Esophagus muscularis mucosa (tissue), 4 donors: ENCODE data around the gene GPSM1.

ENCODE experiments used
- CTCF ChIP-seq, 3 experiments: fragments of 200-600 bp in 2 of 3; fragments of 450-650 bp in 1 of 3; sonication (generic) in 2 of 3; IDR thresholded peaks; one replicate each; pipeline ENCODE4 v1.5.1; 2017 to 2019; ENCODE audit warnings: antibody characterized with exemption in 3 of 3, mild to moderate bottlenecking in 2 of 3, moderate library complexity in 1 of 3
- EP300 ChIP-seq: sonication (generic); formaldehyde crosslinking; IDR thresholded peaks from one replicate; pipeline ENCODE4 v1.6.1; 2017; ENCODE audit warnings: antibody characterized with exemption
- POLR2A ChIP-seq: fragments of 450-650 bp; IDR thresholded peaks from one replicate; pipeline ENCODE4 v1.6.1; 2017; ENCODE audit warnings: antibody characterized with exemption, moderate library complexity, mild to moderate bottlenecking, low read depth
- POLR2AphosphoS5 ChIP-seq, 2 donors: sonication (generic); formaldehyde crosslinking; IDR thresholded peaks; one replicate each; pipeline ENCODE4 v1.6.1; 2017; ENCODE audit warnings: antibody characterized with exemption in 2 of 2

GRCh38 chr9:136376457-136376856 lies 49.1 kb downstream of the GPSM1 start:
- no peak for TF ChIP-seq POLR2AphosphoS5 (IDR thresholded peaks at IDR 0.05)
- no peak for TF ChIP-seq CTCF (IDR thresholded peaks at IDR 0.05)
- TF ChIP-seq POLR2A: no peak
- no peak for TF ChIP-seq EP300
